Sigmoid colon (tissue), 4 donors: ENCODE results near the gene PODXL2.

Experiments
- EP300 ChIP-seq, 4 donors: sonication (generic); formaldehyde crosslinking; IDR thresholded peaks; one replicate each; pipeline ENCODE4 v1.6.1; 2017; ENCODE audit warnings: antibody characterized with exemption in 4 of 4
- POLR2A ChIP-seq, 2 donors: fragments of 450-650 bp; IDR thresholded peaks; one replicate each; pipeline ENCODE4 v1.6.1; 2016; ENCODE audit warnings: antibody characterized with exemption in 2 of 2, mild to moderate bottlenecking in 2 of 2, moderate library complexity in 2 of 2
- POLR2AphosphoS5 ChIP-seq, 4 donors: sonication (generic); formaldehyde crosslinking; IDR thresholded peaks; one replicate each; pipeline ENCODE4 v1.6.1; 2017; ENCODE audit warnings: antibody characterized with exemption in 4 of 4
- TF ChIP-seq, protein P1 (sequence below), 4 experiments: fragments of 450-650 bp in 3 of 4; fragments of 200-600 bp in 1 of 4; IDR thresholded peaks; one replicate each; pipeline ENCODE4 v1.5.1; 2016 to 2019; ENCODE audit warnings: antibody characterized with exemption in 4 of 4, mild to moderate bottlenecking in 3 of 4, moderate library complexity in 2 of 4

DNA sequence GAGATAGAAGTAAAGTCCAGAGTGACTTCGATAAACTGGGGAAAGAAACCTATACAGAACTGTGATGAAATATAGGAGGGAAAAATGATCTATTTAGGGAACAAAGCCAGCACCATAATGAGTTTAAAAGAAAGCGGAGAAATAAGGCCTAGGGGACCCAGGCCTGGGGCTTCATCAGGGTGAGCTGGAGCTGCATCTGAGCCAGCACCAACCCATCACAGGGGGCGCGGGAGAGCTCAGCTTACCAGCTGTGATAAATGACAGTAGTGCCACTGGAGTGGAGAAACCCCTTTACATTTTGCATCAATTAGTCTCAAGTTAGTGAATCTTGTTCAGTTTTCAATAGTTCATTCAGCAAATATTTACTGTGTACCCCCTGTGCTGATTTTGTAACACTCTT is 21.3 kb downstream of the PODXL2 start:
- TF ChIP-seq, protein P1, sequence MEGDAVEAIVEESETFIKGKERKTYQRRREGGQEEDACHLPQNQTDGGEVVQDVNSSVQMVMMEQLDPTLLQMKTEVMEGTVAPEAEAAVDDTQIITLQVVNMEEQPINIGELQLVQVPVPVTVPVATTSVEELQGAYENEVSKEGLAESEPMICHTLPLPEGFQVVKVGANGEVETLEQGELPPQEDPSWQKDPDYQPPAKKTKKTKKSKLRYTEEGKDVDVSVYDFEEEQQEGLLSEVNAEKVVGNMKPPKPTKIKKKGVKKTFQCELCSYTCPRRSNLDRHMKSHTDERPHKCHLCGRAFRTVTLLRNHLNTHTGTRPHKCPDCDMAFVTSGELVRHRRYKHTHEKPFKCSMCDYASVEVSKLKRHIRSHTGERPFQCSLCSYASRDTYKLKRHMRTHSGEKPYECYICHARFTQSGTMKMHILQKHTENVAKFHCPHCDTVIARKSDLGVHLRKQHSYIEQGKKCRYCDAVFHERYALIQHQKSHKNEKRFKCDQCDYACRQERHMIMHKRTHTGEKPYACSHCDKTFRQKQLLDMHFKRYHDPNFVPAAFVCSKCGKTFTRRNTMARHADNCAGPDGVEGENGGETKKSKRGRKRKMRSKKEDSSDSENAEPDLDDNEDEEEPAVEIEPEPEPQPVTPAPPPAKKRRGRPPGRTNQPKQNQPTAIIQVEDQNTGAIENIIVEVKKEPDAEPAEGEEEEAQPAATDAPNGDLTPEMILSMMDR (IDR thresholded peaks at IDR 0.05): no peak
- TF ChIP-seq POLR2A (IDR thresholded peaks at IDR 0.05) (no peak), POLR2AphosphoS5 (IDR thresholded peaks at IDR 0.05) (no peak), EP300 (IDR thresholded peaks at IDR 0.05) (no peak)
